Panc1 (cell line): ENCODE measurements around the gene C4orf33. TPM values are rescaled to one million over a fixed set of nuclear protein-coding genes. Genes with fewer than 3 reads are reported as not detected.

Source experiments
- ATAC-seq: fragments of 200-7000 bp; cut with Tn5 transposase; 2 replicates; pipeline ENCODE4 v1.9.1; 2020; ENCODE audit warnings: mild to moderate bottlenecking, moderate library complexity
- BruUV-seq: library from RNA; stranded (reverse); fragments of 400-500 nt; replicated peaks from 2 replicates; lab custom pipeline; 2021; lab: Mats Ljungman, UMichigan
- CTCF ChIA-PET: fragments of 300-600 bp; sonication (Branson Sonifier 250); formaldehyde crosslinking; loops from one replicate; lab custom pipeline; 2022; ENCODE audit warnings: antibody characterized with exemption; lab: Charles Lee
- POLR2A ChIA-PET: fragments of 300-600 bp; sonication (Branson Sonifier 250); formaldehyde crosslinking; loops from one replicate; lab custom pipeline; 2022; ENCODE audit warnings: antibody characterized with exemption; lab: Charles Lee
- DNase-seq: peaks from one replicate; pipeline ENCODE4 v3.0.0-alpha.2; 2010; ENCODE audit warnings: low read depth, low spot score
- H3K27ac ChIP-seq: 2 replicates; pipeline ENCODE4 v1.5.1; 2011; ENCODE audit warnings: mild to moderate bottlenecking, low read length, inconsistent platforms
- H3K27me3 ChIP-seq: fragments of 200-500 bp; sonication (Bioruptor generic); 2 replicates; pipeline ENCODE4 v1.6.0; 2014; ENCODE audit warnings: low read length, inconsistent platforms; ENCODE audit not compliant: control insufficient read depth, insufficient read depth
- H3K36me3 ChIP-seq: fragments of 200-500 bp; sonication (Bioruptor generic); 2 replicates; pipeline ENCODE4 v1.5.1; 2014; ENCODE audit warnings: inconsistent platforms, mild to moderate bottlenecking, low read length, moderate library complexity; ENCODE audit not compliant: control insufficient read depth, insufficient read depth
- H3K4me1 ChIP-seq: 2 replicates; pipeline ENCODE4 v1.5.1; 2011; ENCODE audit warnings: inconsistent platforms, mild to moderate bottlenecking, low read length, moderate library complexity; ENCODE audit not compliant: control insufficient read depth, insufficient read depth
- H3K4me3 ChIP-seq, 2 experiments: 2 replicates each; pipeline ENCODE4 v1.5.1; 2011 to 2012; ENCODE audit warnings: low read depth in 2 of 2, low read length in 2 of 2, mild to moderate bottlenecking in 2 of 2, inconsistent platforms in 1 of 2, moderate library complexity in 1 of 2
- H3K9me3 ChIP-seq: fragments of 200-500 bp; sonication (Bioruptor generic); 2 replicates; pipeline ENCODE4 v1.5.1; 2014; ENCODE audit warnings: low read depth, mild to moderate bottlenecking, inconsistent platforms, low read length, moderate library complexity; ENCODE audit not compliant: control insufficient read depth, insufficient read depth
- CTCF ChIP-seq: fragments of 450-650 bp; IDR thresholded peaks from 2 replicates; pipeline ENCODE4 v1.5.1; 2017; ENCODE audit warnings: mild to moderate bottlenecking
- POLR2AphosphoS5 ChIP-seq: IDR thresholded peaks from 2 replicates; pipeline ENCODE4 v1.6.1; 2012; ENCODE audit warnings: mild to moderate bottlenecking, low read depth, low read length, moderate library complexity
- REST ChIP-seq, 2 experiments: IDR thresholded peaks; 2 replicates each; pipeline ENCODE4 v1.6.1; 2011 to 2012; ENCODE audit warnings: low read depth in 2 of 2, control low read depth in 1 of 2, low read length in 1 of 2, mild to moderate bottlenecking in 1 of 2, moderate library complexity in 1 of 2; ENCODE audit not compliant: insufficient read depth in 1 of 2
- SIN3A ChIP-seq: IDR thresholded peaks from 2 replicates; pipeline ENCODE4 v1.6.1; 2012; ENCODE audit warnings: low read depth, mild to moderate bottlenecking, low read length, moderate library complexity, borderline replicate concordance; ENCODE audit not compliant: insufficient read depth
- TCF7L2 ChIP-seq: IDR thresholded peaks from 2 replicates; pipeline ENCODE4 v1.6.1; 2011; ENCODE audit warnings: mild to moderate bottlenecking, low read depth, low read length, inconsistent platforms
- in situ Hi-C: cut with HindIII; loops from 2 replicates; pipeline ENCODE4 v1.10.0; 2016; ENCODE audit warnings: low sequenced_read_pairs, low pct_unique_long_range_greater_than_20kb
- intact Hi-C: fragments of 100-400 bp; cut with micrococcal nuclease; formaldehyde crosslinking; loops from one replicate; pipeline ENCODE4 v1.10.0; 2022; ENCODE audit not compliant: unreplicated experiment
- total RNA-seq: library from RNA; stranded (reverse); gene quantifications from one replicate; pipeline ENCODE4 v1.2.1, GENCODE V29; 2021; ENCODE audit not compliant: unreplicated experiment

C4orf33 gene
- total RNA-seq, 1 experiment from 2014 or later = 11.4 TPM

- in situ Hi-C loops = no loop called here
- ATAC-seq = no peak
- H3K4me1 ChIP-seq = no peaks in the 10 kb centered on the region
- H3K4me3 ChIP-seq = no peak overlapping the region
- no peaks in the 10 kb centered on the region for H3K27me3 ChIP-seq
- H3K36me3 ChIP-seq = no peaks in the 10 kb centered on the region
- ChIA-PET POLR2A (no interaction called here), CTCF (no interaction called here)
- H3K27ac ChIP-seq = no peak overlapping the region
- intact Hi-C loops = no loop called here
- no peak for TF ChIP-seq SIN3A
- TF ChIP-seq TCF7L2 = no peak
- TF ChIP-seq CTCF = no peak
- TF ChIP-seq REST (IDR thresholded peaks at IDR 0.05; ENCODE audit: insufficient read depth in 1 of 2, low read depth in 2 of 2, low read length in 1 of 2) = no peak
- TF ChIP-seq POLR2AphosphoS5 = no peak
- BruUV-seq = no TSS peak
- no peaks in the 10 kb centered on the region for H3K9me3 ChIP-seq
- no peak for DNase-seq
These were observed 14.2 kb downstream of the C4orf33 start for GRCh38 chr4:129109965-129110824.

- ChIA-PET POLR2A (no interaction called here), CTCF (no interaction called here)
- no peak for DNase-seq
- H3K27ac ChIP-seq = no peak overlapping the region
- no peak for ATAC-seq
- no peaks in the 10 kb centered on the region for H3K9me3 ChIP-seq
- TF ChIP-seq REST (IDR thresholded peaks at IDR 0.05; ENCODE audit: insufficient read depth in 1 of 2, low read depth in 2 of 2, low read length in 1 of 2) (no peak), POLR2AphosphoS5 (no peak), SIN3A (no peak), TCF7L2 (no peak), CTCF (no peak)
- H3K4me3 ChIP-seq = no peak overlapping the region
- in situ Hi-C loops (no loop called here), intact Hi-C loops (no loop called here)
- no peaks in the 10 kb centered on the region for H3K4me1 ChIP-seq
- H3K36me3 ChIP-seq = no peaks in the 10 kb centered on the region
- BruUV-seq = no TSS peak
- H3K27me3 ChIP-seq = no peaks in the 10 kb centered on the region
These were observed 15.0 kb downstream of the C4orf33 start for GRCh38 chr4:129110931-129111330.
